Ovary (tissue), 3 donors: ENCODE measurements around the gene ERN1.

ENCODE experiments used
- EP300 ChIP-seq: sonication (generic); formaldehyde crosslinking; IDR thresholded peaks from one replicate; pipeline ENCODE4 v1.6.1; 2017; ENCODE audit warnings: antibody characterized with exemption
- TF ChIP-seq, protein P1 (sequence below), 3 donors: fragments of 450-650 bp in 2 of 3; fragments of 200-600 bp in 1 of 3; IDR thresholded peaks; one replicate each; pipeline versions ENCODE4 v1.5.1 to v1.8.0; 2016 to 2022; ENCODE audit warnings: antibody characterized with exemption in 3 of 3, mild to moderate bottlenecking in 1 of 3
- donor health status: DM: no; HTN: no; CAD: no.

DNA sequence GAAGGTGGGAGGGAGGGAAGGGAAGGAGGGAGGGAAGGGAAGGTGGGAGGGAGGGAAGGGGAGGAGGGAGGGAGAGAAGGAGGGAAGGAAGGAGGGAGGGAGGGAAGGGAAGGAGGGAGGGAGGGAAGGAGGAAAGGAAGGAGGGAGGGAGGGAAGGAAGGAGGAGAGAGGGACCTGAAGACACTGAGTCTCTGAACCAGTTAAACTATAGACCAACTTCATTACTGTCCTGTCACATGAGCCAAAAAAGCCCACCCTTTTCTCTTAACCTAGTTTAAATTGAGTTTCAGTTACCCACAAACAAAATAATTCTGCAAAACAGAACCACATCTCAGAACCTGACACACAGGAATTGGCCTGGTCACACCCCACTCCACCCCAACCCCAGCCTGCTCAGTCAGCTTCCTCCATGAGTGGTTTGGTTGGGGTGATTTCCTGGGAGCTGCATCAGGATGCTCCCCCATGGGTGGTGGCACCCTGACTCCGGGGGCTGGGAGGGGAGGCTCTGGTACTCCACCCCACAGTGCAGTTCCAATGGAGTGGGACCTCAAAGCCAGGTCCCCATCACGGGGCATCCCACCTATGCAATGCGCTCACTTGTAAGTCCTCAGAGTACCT lies 136.5 kb downstream of the ERN1 start:
- TF ChIP-seq, protein P1, sequence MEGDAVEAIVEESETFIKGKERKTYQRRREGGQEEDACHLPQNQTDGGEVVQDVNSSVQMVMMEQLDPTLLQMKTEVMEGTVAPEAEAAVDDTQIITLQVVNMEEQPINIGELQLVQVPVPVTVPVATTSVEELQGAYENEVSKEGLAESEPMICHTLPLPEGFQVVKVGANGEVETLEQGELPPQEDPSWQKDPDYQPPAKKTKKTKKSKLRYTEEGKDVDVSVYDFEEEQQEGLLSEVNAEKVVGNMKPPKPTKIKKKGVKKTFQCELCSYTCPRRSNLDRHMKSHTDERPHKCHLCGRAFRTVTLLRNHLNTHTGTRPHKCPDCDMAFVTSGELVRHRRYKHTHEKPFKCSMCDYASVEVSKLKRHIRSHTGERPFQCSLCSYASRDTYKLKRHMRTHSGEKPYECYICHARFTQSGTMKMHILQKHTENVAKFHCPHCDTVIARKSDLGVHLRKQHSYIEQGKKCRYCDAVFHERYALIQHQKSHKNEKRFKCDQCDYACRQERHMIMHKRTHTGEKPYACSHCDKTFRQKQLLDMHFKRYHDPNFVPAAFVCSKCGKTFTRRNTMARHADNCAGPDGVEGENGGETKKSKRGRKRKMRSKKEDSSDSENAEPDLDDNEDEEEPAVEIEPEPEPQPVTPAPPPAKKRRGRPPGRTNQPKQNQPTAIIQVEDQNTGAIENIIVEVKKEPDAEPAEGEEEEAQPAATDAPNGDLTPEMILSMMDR (IDR thresholded peaks at IDR 0.05): no peak
- TF ChIP-seq EP300: no peak
